Measurements from ENCODE around the gene CCND1.

GRCh38 chr11:69662806-69663205 lies 21.9 kb downstream of the CCND1 start:
- TF ChIP-seq, protein P1, sequence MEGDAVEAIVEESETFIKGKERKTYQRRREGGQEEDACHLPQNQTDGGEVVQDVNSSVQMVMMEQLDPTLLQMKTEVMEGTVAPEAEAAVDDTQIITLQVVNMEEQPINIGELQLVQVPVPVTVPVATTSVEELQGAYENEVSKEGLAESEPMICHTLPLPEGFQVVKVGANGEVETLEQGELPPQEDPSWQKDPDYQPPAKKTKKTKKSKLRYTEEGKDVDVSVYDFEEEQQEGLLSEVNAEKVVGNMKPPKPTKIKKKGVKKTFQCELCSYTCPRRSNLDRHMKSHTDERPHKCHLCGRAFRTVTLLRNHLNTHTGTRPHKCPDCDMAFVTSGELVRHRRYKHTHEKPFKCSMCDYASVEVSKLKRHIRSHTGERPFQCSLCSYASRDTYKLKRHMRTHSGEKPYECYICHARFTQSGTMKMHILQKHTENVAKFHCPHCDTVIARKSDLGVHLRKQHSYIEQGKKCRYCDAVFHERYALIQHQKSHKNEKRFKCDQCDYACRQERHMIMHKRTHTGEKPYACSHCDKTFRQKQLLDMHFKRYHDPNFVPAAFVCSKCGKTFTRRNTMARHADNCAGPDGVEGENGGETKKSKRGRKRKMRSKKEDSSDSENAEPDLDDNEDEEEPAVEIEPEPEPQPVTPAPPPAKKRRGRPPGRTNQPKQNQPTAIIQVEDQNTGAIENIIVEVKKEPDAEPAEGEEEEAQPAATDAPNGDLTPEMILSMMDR (IDR thresholded peaks at IDR 0.05) = no peak
- no peak for TF ChIP-seq EZH2 (IDR thresholded peaks at IDR 0.05)

Data from neural progenitor cell (in vitro differentiated cells).